K562 (cell line): ENCODE results near the gene HPS1. TPM values are rescaled to one million over a fixed set of nuclear protein-coding genes. Genes with fewer than 3 reads are reported as not detected.

Experiments used
- ATAC-seq: fragments of 200-7000 bp; cut with Tn5 transposase; 3 replicates; pipeline ENCODE4 v1.9.1; 2020; ENCODE audit warnings: moderate library complexity
- BruUV-seq: library from RNA; stranded (reverse); fragments of 400-500 nt; replicated peaks from 2 replicates; lab custom pipeline; 2021; lab: Mats Ljungman, UMichigan
- CTCF ChIA-PET: fragments of 300-600 bp; formaldehyde crosslinking; extraction: SDS; loops from one replicate; lab custom pipeline; 2021; ENCODE audit warnings: low intra/inter-chr PET ratio; lab: Yijun Ruan, JAX
- POLR2A ChIA-PET: fragments of 300-600, 350-650 bp; sonication (Branson Sonifier 250); formaldehyde crosslinking; extraction: SDS; loops from one replicate; lab custom pipeline; 2021; ENCODE audit warnings: antibody characterized with exemption, inconsistent platforms; lab: Yijun Ruan, JAX
- DNase-seq, 4 experiments: peaks; one replicate each; pipeline versions ENCODE4 v3.0.0 to v3.0.0-alpha.2; 2011 to 2018; ENCODE audit warnings: low spot score in 3 of 4, mixed read lengths in 3 of 4; ENCODE audit errors: extremely low read depth in 1 of 4
- FAIRE-seq: peaks from 2 replicates; lab custom pipeline; 2011; peaks lifted over from hg19 to GRCh38; lab: Jason Lieb, UNC
- H2AFZ ChIP-seq: 2 replicates; pipeline ENCODE4 v1.6.0; 2011; ENCODE audit warnings: low read depth, low read length, control low read depth, inconsistent platforms
- H3K27ac ChIP-seq: fragments of 200-600 bp; 3 replicates; pipeline ENCODE4 v1.8.0; 2011; ENCODE audit warnings: low read depth, mild to moderate bottlenecking, control low read depth, inconsistent platforms, low read length, moderate library complexity, mixed read lengths; ENCODE audit errors: extremely low read depth
- H3K27me3 ChIP-seq, 2 experiments: fragments of 300-600 bp in 1 of 2; 2 replicates in 1 of 2; 3 replicates in 1 of 2; pipeline versions ENCODE4 v1.6.0 to v1.8.0; 2011; ENCODE audit warnings: inconsistent platforms in 2 of 2, low read length in 2 of 2, mild to moderate bottlenecking in 1 of 2, mixed read lengths in 1 of 2, moderate library complexity in 1 of 2; ENCODE audit not compliant: control insufficient read depth in 2 of 2, insufficient read depth in 2 of 2
- H3K36me3 ChIP-seq: fragments of 300-600 bp; 3 replicates; pipeline ENCODE4 v1.8.0; 2011; ENCODE audit warnings: mild to moderate bottlenecking, low read length, inconsistent platforms; ENCODE audit not compliant: control insufficient read depth, insufficient read depth
- H3K4me1 ChIP-seq, 2 experiments: fragments of 200-600 bp in 1 of 2; replicated peaks in 1 of 2; 2 replicates in 1 of 2; 3 replicates in 1 of 2; pipeline versions ENCODE4 v1.5.1 to v1.8.0; 2011; ENCODE audit warnings: inconsistent platforms in 2 of 2, low read length in 2 of 2, mild to moderate bottlenecking in 1 of 2, mixed read lengths in 1 of 2, moderate library complexity in 1 of 2; ENCODE audit not compliant: control insufficient read depth in 2 of 2, insufficient read depth in 2 of 2
- H3K4me2 ChIP-seq: 2 replicates; pipeline ENCODE4 v1.6.1; 2011; ENCODE audit warnings: low read length, control low read depth, inconsistent platforms, mixed read lengths; ENCODE audit not compliant: insufficient read depth
- H3K4me3 ChIP-seq: fragments of 200-600 bp; sonication (generic), shearing (Covaris generic); 2 replicates; pipeline ENCODE4 v1.5.1; 2016; ENCODE audit warnings: control low read depth, inconsistent platforms
- H3K79me2 ChIP-seq: fragments of 200-600 bp; 3 replicates; pipeline ENCODE4 v1.8.0; 2011; ENCODE audit warnings: low read length, inconsistent platforms; ENCODE audit not compliant: control insufficient read depth, insufficient read depth
- H3K9ac ChIP-seq, 2 experiments: 2 replicates each; pipeline versions ENCODE4 v1.6.0 to v1.6.1; 2011; ENCODE audit warnings: low read depth in 2 of 2, low read length in 2 of 2, control low read depth in 1 of 2, inconsistent platforms in 1 of 2, mild to moderate bottlenecking in 1 of 2, mixed read lengths in 1 of 2; ENCODE audit not compliant: insufficient read depth in 1 of 2
- H3K9me1 ChIP-seq: one replicate; pipeline ENCODE4 v1.6.0; 2011; ENCODE audit warnings: inconsistent platforms, mild to moderate bottlenecking, low read length, moderate library complexity; ENCODE audit not compliant: control insufficient read depth, insufficient read depth
- H3K9me3 ChIP-seq: replicated peaks from 2 replicates; pipeline ENCODE4 v1.5.1; 2011; ENCODE audit warnings: low read depth, low read length, inconsistent platforms; ENCODE audit not compliant: control insufficient read depth, insufficient read depth
- H4K20me1 ChIP-seq: replicated peaks from 2 replicates; pipeline ENCODE4 v1.6.1; 2011; ENCODE audit warnings: low read length, inconsistent platforms, mixed read lengths; ENCODE audit not compliant: control insufficient read depth, insufficient read depth
- CBX8 ChIP-seq: fragments of 200-600 bp; sonication (generic); IDR thresholded peaks from 2 replicates; pipeline ENCODE4 v1.6.1; 2012; ENCODE audit warnings: borderline replicate concordance, mixed run types, low read depth, mild to moderate bottlenecking, moderate library complexity, mixed read lengths, low read length, control low read depth, inconsistent platforms; ENCODE audit not compliant: poor library complexity, severe bottlenecking; ENCODE audit errors: extremely low read depth
- CCAR2 ChIP-seq: fragments of 200-400 bp; formaldehyde crosslinking; IDR thresholded peaks from 2 replicates; pipeline ENCODE4 v1.6.1; 2017; ENCODE audit warnings: mild to moderate bottlenecking, low read depth, low read length
- ELK3 ChIP-seq: fragments of 450-650 bp; formaldehyde crosslinking; IDR thresholded peaks from 2 replicates; pipeline ENCODE4 v1.4.0; 2020; ENCODE audit warnings: mild to moderate bottlenecking
- ETV1 ChIP-seq: fragments of 450-650 bp; conservative IDR thresholded peaks from 2 replicates; pipeline ENCODE4 v1.6.1; 2016; ENCODE audit warnings: missing genetic modification characterization, control low read depth, low read depth, missing compliant biosample characterization
- HNRNPL ChIP-seq: fragments of 200-400 bp; formaldehyde crosslinking; IDR thresholded peaks from 2 replicates; pipeline ENCODE4 v1.6.1; 2017; ENCODE audit warnings: low read depth, mild to moderate bottlenecking, low read length
- MLX ChIP-seq, 2 experiments: fragments of 450-650 bp in 1 of 2; sonication (generic) in 1 of 2; formaldehyde crosslinking; conservative IDR thresholded peaks; 2 replicates each; pipeline versions ENCODE4 v1.4.0 to v1.8.1; 2020 to 2022; ENCODE audit warnings: mild to moderate bottlenecking in 1 of 2, missing genetic modification reagents in 1 of 2
- NCOA2 ChIP-seq, 2 experiments: fragments of 450-650 bp; IDR thresholded peaks; 2 replicates each; pipeline ENCODE4 v1.6.1; 2018; ENCODE audit warnings: mild to moderate bottlenecking in 2 of 2, moderate library complexity in 1 of 2; ENCODE audit not compliant: partially characterized antibody in 2 of 2
- NCOA6 ChIP-seq: fragments of 450-650 bp; IDR thresholded peaks from 2 replicates; pipeline ENCODE4 v1.6.1; 2017; ENCODE audit warnings: mild to moderate bottlenecking
- SAFB ChIP-seq: fragments of 200-400 bp; formaldehyde crosslinking; IDR thresholded peaks from 2 replicates; pipeline ENCODE4 v1.6.1; 2017; ENCODE audit warnings: low read depth, low read length, borderline replicate concordance
- SP2 ChIP-seq: IDR thresholded peaks from 2 replicates; pipeline ENCODE4 v1.6.1; 2011; ENCODE audit warnings: mild to moderate bottlenecking, low read depth, low read length, moderate library complexity; ENCODE audit not compliant: poor library complexity, severe bottlenecking; ENCODE audit errors: extremely low read depth
- WGBS: fragments of 100-300 bp; shearing (Covaris generic); methylation state at CpG from one replicate; pipeline ENCODE4 v1.1.6; 2016; ENCODE audit warnings: low coverage, mixed read lengths; ENCODE audit not compliant: insufficient coverage; ENCODE audit errors: missing lambda C conversion rate; 5-methylcytosine and 5-hydroxymethylcytosine counted together
- in situ Hi-C: fragments of 300-500 bp; cut with MboI; formaldehyde crosslinking; loops from 4 replicates; pipeline ENCODE4 v1.15.0; 2018; ENCODE audit warnings: inconsistent platforms, mixed read lengths
- intact Hi-C: fragments of 100-400 bp; cut with micrococcal nuclease; formaldehyde crosslinking; loops from 2 replicates; pipeline ENCODE4 v1.14.2; 2022
- polyA plus RNA-seq, 8 experiments: library from polyadenylated mRNA; depleted of rRNA in 4 of 8; stranded (reverse) in 5 of 8; unstranded in 3 of 8; fragments of >200 nt; fragmentation: Nextera tagmentation in 2 of 8; fragmentation: Illumina TruSeq in 1 of 8; extraction: Ambion mirVana in 2 of 8; extraction: Trizol in 1 of 8; gene quantifications; 2 replicates each; pipeline versions ENCODE4 v1.2.1 to v1.2.3, GENCODE V29; 2011 to 2014; ENCODE audit warnings: inconsistent platforms in 1 of 8, missing spikeins in 1 of 8
- total RNA-seq, 7 experiments: library from RNA; depleted of rRNA in 6 of 7; stranded (reverse); fragments of >200 nt in 6 of 7; fragmentation: Illumina TruSeq in 2 of 7; extraction: Trizol in 2 of 7; gene quantifications; 2 replicates each; pipeline versions ENCODE4 v1.2.1 to v1.2.3, GENCODE V29; 2011 to 2021; ENCODE audit warnings: low replicate concordance in 1 of 7
- TF ChIP-seq, protein P1 (sequence below): fragments of 250-450 bp; sonication (Bioruptor Pico); IDR thresholded peaks from 2 replicates; pipeline ENCODE4 v1.4.0; 2020; ENCODE audit warnings: mild to moderate bottlenecking, moderate library complexity
- TF ChIP-seq, protein P2 (sequence below): fragments of 450-650 bp; formaldehyde crosslinking; IDR thresholded peaks from 2 replicates; pipeline ENCODE4 v1.4.0; 2022; ENCODE audit warnings: missing genetic modification characterization
- TF ChIP-seq, protein P3 (sequence below): sonication (generic); formaldehyde crosslinking; IDR thresholded peaks from 2 replicates; pipeline ENCODE4 v1.8.1; 2023; ENCODE audit warnings: mild to moderate bottlenecking, missing genetic modification reagents

HPS1 gene
- total and polyA plus RNA-seq, 9 of the 15 experiments (the other 6 are each of a cell fraction or from before 2014, with no cell fraction given) = 18.1 to 43.6 (median 26.3) TPM

- no peak overlapping the region for H3K9ac ChIP-seq
- H3K4me2 ChIP-seq = no peak overlapping the region
- DNase-seq = no peak
- H3K9me1 ChIP-seq = no peaks in the 10 kb centered on the region
- peaks cover 31% of the 10 kb centered on the region; the same call in 2 of the 3 replicates for H3K36me3 ChIP-seq
- no peak overlapping the region for H2AFZ ChIP-seq
- no peaks in the 10 kb centered on the region for H3K79me2 ChIP-seq
- H3K27ac ChIP-seq = no peak overlapping the region
- FAIRE-seq = no peak
- no TSS peak for BruUV-seq
- H3K9me3 ChIP-seq = no peaks in the 10 kb centered on the region
- ChIA-PET CTCF (no interaction called here), POLR2A (interaction anchor here (0.5 to 0.6 kb wide), 2 partner anchors 52 to 264 kb away, joined by 3 read pairs; no protein-coding TSS in a partner anchor)
- no peaks in the 10 kb centered on the region for H3K27me3 ChIP-seq
- no peak for ATAC-seq
- in situ Hi-C loops (no loop called here), intact Hi-C loops (no loop called here)
- H3K4me3 ChIP-seq = no peak overlapping the region
- 89% methylated on average over 9 of the region's 18 CpGs for WGBS
- H4K20me1 ChIP-seq = no peaks in the 10 kb centered on the region
- peaks cover 6 to 23% of the 10 kb centered on the region in 2 experiments; a peak in 4 of 5 replicates for H3K4me1 ChIP-seq
- TF ChIP-seq ELK3 (CRISPR knock-in tag) (no peak), ETV1 (no peak), NCOA6 (no peak), SAFB (no peak), CCAR2 (no peak), CBX8 (no peak), SP2 (no peak), MLX (CRISPR knock-in tag; conservative IDR thresholded peaks at IDR 0.05) (no peak), NCOA2 (IDR thresholded peaks at IDR 0.05; ENCODE audit: partially characterized antibody in 2 of 2) (no peak), HNRNPL (no peak)
- TF ChIP-seq, protein P1, sequence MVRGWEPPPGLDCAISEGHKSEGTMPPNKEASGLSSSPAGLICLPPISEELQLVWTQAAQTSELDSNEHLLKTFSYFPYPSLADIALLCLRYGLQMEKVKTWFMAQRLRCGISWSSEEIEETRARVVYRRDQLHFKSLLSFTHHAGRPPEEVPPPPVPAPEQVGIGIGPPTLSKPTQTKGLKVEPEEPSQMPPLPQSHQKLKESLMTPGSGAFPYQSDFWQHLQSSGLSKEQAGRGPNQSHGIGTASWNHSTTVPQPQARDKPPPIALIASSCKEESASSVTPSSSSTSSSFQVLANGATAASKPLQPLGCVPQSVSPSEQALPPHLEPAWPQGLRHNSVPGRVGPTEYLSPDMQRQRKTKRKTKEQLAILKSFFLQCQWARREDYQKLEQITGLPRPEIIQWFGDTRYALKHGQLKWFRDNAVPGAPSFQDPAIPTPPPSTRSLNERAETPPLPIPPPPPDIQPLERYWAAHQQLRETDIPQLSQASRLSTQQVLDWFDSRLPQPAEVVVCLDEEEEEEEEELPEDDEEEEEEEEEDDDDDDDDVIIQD (CRISPR knock-in tag) = no peak
- TF ChIP-seq, protein P2, sequence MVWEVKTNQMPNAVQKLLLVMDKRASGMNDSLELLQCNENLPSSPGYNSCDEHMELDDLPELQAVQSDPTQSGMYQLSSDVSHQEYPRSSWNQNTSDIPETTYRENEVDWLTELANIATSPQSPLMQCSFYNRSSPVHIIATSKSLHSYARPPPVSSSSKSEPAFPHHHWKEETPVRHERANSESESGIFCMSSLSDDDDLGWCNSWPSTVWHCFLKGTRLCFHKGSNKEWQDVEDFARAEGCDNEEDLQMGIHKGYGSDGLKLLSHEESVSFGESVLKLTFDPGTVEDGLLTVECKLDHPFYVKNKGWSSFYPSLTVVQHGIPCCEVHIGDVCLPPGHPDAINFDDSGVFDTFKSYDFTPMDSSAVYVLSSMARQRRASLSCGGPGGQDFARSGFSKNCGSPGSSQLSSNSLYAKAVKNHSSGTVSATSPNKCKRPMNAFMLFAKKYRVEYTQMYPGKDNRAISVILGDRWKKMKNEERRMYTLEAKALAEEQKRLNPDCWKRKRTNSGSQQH = no peak
- TF ChIP-seq, protein P3, sequence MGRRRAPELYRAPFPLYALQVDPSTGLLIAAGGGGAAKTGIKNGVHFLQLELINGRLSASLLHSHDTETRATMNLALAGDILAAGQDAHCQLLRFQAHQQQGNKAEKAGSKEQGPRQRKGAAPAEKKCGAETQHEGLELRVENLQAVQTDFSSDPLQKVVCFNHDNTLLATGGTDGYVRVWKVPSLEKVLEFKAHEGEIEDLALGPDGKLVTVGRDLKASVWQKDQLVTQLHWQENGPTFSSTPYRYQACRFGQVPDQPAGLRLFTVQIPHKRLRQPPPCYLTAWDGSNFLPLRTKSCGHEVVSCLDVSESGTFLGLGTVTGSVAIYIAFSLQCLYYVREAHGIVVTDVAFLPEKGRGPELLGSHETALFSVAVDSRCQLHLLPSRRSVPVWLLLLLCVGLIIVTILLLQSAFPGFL (CRISPR knock-in tag) = no peak
Measured at GRCh38 chr10:98418665-98419468, 27.9 kb downstream of the HPS1 start.
